Measurements from ENCODE around the gene EIF2B1. TPM values are rescaled to one million over a fixed set of nuclear protein-coding genes. Genes with fewer than 3 reads are reported as not detected.

The EIF2B1 gene
- total and polyA plus RNA-seq, 9 of the 15 experiments (the other 6 are each of a cell fraction or from before 2014, with no cell fraction given), result 35.7 to 195 (median 67.8) TPM

DNA sequence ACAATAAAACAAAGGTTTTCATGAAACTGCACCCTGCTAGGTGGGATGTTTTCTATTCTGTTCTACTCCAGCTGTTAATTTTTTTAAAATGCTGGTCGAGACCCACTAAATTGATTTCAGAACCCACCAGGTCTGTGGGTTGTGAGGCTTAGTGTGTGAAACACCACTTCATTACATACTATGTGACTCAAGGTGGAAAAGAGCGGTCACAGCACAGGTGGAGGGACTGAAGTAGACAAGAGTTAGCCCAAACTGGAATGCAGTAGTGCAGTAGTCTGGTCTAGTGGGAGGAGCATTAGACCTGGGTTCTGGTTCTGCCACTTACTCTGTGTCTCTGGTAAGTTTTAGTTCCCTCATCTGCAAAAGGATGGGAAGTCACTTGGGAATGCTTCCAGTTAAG lies 19.4 kb downstream of the EIF2B1 start:
- Histone ChIP-seq H3K4me1 (replicated peaks in 1 of 2; ENCODE audit: control insufficient read depth in 2 of 2, insufficient read depth in 2 of 2, low read length in 2 of 2) (0 out of 5 replicates have a peak, but pooled peaks cover 0 to 2% of the 10 kb centered on the region in 2 experiments), H3K36me3 (ENCODE audit: control insufficient read depth, insufficient read depth, low read length) (peaks cover 89% of the 10 kb centered on the region), H3K9me1 (ENCODE audit: control insufficient read depth, insufficient read depth, low read length) (no peaks in the 10 kb centered on the region), H3K27ac (ENCODE audit: extremely low read depth, low read depth, low read length) (no peak overlapping the region), H3K9me3 (replicated peaks; ENCODE audit: control insufficient read depth, insufficient read depth, low read depth, low read length) (no peaks in the 10 kb centered on the region), H3K9ac (ENCODE audit: insufficient read depth in 1 of 2, low read depth in 2 of 2, low read length in 2 of 2) (no peak overlapping the region), H3K4me2 (ENCODE audit: insufficient read depth, low read length) (no peak overlapping the region), H3K27me3 (ENCODE audit: control insufficient read depth in 2 of 2, insufficient read depth in 2 of 2, low read length in 2 of 2) (no peaks in the 10 kb centered on the region), H3K4me3 (no peak overlapping the region), H2AFZ (ENCODE audit: low read depth, low read length) (no peak overlapping the region), H3K79me2 (ENCODE audit: control insufficient read depth, insufficient read depth, low read length) (no peaks in the 10 kb centered on the region; the same call in 2 of the 3 replicates), H4K20me1 (replicated peaks; ENCODE audit: control insufficient read depth, insufficient read depth, low read length) (0 out of 2 replicates have a peak, but pooled peaks cover 2% of the 10 kb centered on the region)
- no TSS peak for BruUV-seq (replicated peaks)
- TF ChIP-seq HCFC1 (IDR thresholded peaks at IDR 0.05; ENCODE audit: low read depth, low read length) (no peak), GABPA (tag; conservative IDR thresholded peaks at IDR 0.05; ENCODE audit: low read depth) (no peak), THAP7 (CRISPR knock-in tag; IDR thresholded peaks at IDR 0.05) (no peak), CBX1 (IDR thresholded peaks at IDR 0.05; ENCODE audit: low read depth) (no peak), PHTF2 (CRISPR knock-in tag; IDR thresholded peaks at IDR 0.05) (no peak), WHSC1 (IDR thresholded peaks at IDR 0.05; ENCODE audit: low read length) (no peak)
- TF ChIP-seq, protein P1, sequence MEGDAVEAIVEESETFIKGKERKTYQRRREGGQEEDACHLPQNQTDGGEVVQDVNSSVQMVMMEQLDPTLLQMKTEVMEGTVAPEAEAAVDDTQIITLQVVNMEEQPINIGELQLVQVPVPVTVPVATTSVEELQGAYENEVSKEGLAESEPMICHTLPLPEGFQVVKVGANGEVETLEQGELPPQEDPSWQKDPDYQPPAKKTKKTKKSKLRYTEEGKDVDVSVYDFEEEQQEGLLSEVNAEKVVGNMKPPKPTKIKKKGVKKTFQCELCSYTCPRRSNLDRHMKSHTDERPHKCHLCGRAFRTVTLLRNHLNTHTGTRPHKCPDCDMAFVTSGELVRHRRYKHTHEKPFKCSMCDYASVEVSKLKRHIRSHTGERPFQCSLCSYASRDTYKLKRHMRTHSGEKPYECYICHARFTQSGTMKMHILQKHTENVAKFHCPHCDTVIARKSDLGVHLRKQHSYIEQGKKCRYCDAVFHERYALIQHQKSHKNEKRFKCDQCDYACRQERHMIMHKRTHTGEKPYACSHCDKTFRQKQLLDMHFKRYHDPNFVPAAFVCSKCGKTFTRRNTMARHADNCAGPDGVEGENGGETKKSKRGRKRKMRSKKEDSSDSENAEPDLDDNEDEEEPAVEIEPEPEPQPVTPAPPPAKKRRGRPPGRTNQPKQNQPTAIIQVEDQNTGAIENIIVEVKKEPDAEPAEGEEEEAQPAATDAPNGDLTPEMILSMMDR (IDR thresholded peaks at IDR 0.05 in 2 of 3, conservative IDR thresholded peaks at IDR 0.05 in 1 of 3; ENCODE audit: insufficient read depth in 2 of 3, low read depth in 1 of 3, low read length in 3 of 3), result no peak
- ChIA-PET CTCF (ENCODE audit: low intra/inter-chr PET ratio) (no interaction called here), POLR2A (interaction anchor here (1.4 to 1.6 kb wide), 3 partner anchors 8 to 13 kb away, joined by 4 to 8 read pairs (median 5); partner anchors contain the start of gene DDX55)
- intact Hi-C loops (cut with micrococcal nuclease), result no loop called here
- ATAC-seq, result no peak
- in situ Hi-C loops (cut with MboI), result no loop called here
- DNase-seq (ENCODE audit: extremely low read depth in 1 of 4, low spot score in 3 of 4), result no peak
- WGBS (ENCODE audit: insufficient coverage, low coverage, missing lambda C conversion rate), result 97% methylated on average over 2 of the region's 2 CpGs
- no peak for FAIRE-seq
